ENCODE data around the gene FEV. TPM values are rescaled to one million over a fixed set of nuclear protein-coding genes. Genes with fewer than 3 reads are reported as not detected.

FEV gene
- total RNA-seq, 3 donors from 2014 or later (not counting 1 experiment from before 2014, with no cell fraction given): not detected

GRCh38 chr2:219028141-219028540, 43.2 kb upstream of the FEV start:
- intact Hi-C loops (cut with micrococcal nuclease): no loop called here
- no peak for ATAC-seq
- no peaks in the 10 kb centered on the region for H3K36me3 ChIP-seq (ENCODE audit: control insufficient read depth, insufficient read depth, low read length)
- no peak for TF ChIP-seq CTCF (IDR thresholded peaks at IDR 0.05)
- no peak overlapping the region for H3K27ac Mint-ChIP-seq
- 81% methylated on average over 5 of the region's 5 CpGs for WGBS (ENCODE audit: insufficient coverage)
- H3K27me3 Mint-ChIP-seq (ENCODE audit: low read depth in 2 of 2): peaks cover 3 to 10% of the 10 kb centered on the region in 2 donors
- H3K27ac ChIP-seq (ENCODE audit: low read length): no peak overlapping the region
- no peak for DNase-seq
- no peaks in the 10 kb centered on the region for H3K9me3 ChIP-seq (ENCODE audit: control insufficient read depth, insufficient read depth, low read length)
- no peaks in the 10 kb centered on the region for H3K4me1 ChIP-seq (ENCODE audit: control insufficient read depth, insufficient read depth, low read length)
- H3K4me3 Mint-ChIP-seq: no peak overlapping the region
- no peak overlapping the region for H3K4me3 ChIP-seq (ENCODE audit: low read length)
- H3K4me1 Mint-ChIP-seq: no peaks in the 10 kb centered on the region
- no peaks in the 10 kb centered on the region for H3K9me3 Mint-ChIP-seq
- H3K27me3 ChIP-seq (ENCODE audit: control insufficient read depth, insufficient read depth, low read length): no peaks in the 10 kb centered on the region
- H3K36me3 Mint-ChIP-seq: no peaks in the 10 kb centered on the region

DNA sequence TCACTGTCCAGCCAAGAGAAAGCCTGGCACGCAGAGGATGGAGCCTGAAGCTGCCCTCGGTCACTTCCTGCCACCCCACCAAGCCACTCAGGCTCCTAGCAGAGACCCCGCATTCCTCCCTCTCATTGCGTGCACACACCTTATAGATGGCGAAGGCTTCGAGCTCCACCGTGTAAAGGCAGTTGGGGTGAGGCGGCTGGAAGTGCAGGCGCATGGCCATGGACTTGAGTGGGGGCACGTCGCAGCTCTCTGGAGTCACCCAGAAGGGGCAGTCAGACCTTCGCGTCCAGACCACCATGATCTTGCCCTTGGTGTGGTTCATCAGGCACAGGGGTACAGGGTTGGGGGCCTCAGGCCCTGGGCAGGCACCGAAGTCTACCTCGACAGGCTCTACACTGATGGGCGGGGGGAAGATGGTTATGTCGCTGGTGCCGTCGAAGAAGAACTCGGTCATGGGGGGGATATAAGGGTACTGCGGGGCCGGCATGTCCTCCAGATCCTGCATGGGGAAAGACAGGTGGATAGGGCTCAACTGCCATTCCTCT, 42.6 kb upstream of the FEV start:
- intact Hi-C loops (cut with micrococcal nuclease): no loop called here
- ATAC-seq: no peak
- no peaks in the 10 kb centered on the region for H3K9me3 Mint-ChIP-seq
- no peak for TF ChIP-seq CTCF (IDR thresholded peaks at IDR 0.05)
- H3K27me3 ChIP-seq (ENCODE audit: control insufficient read depth, insufficient read depth, low read length): no peaks in the 10 kb centered on the region
- H3K4me3 Mint-ChIP-seq: no peak overlapping the region
- no peaks in the 10 kb centered on the region for H3K36me3 ChIP-seq (ENCODE audit: control insufficient read depth, insufficient read depth, low read length)
- no peak overlapping the region for H3K27ac ChIP-seq (ENCODE audit: low read length)
- no peak overlapping the region for H3K27ac Mint-ChIP-seq
- no peaks in the 10 kb centered on the region for H3K4me1 ChIP-seq (ENCODE audit: control insufficient read depth, insufficient read depth, low read length)
- H3K9me3 ChIP-seq (ENCODE audit: control insufficient read depth, insufficient read depth, low read length): no peaks in the 10 kb centered on the region
- DNase-seq: no peak
- H3K27me3 Mint-ChIP-seq (ENCODE audit: low read depth in 2 of 2): peaks cover 0 to 7% of the 10 kb centered on the region in 2 donors
- H3K4me3 ChIP-seq (ENCODE audit: low read length): no peak overlapping the region
- no peaks in the 10 kb centered on the region for H3K4me1 Mint-ChIP-seq
- H3K36me3 Mint-ChIP-seq: no peaks in the 10 kb centered on the region
- 89% methylated on average over 22 of the region's 22 CpGs for WGBS (ENCODE audit: insufficient coverage)

- intact Hi-C loops (cut with micrococcal nuclease): no loop called here
- DNase-seq (no peak), ATAC-seq (no peak)
- H3K9me3 ChIP-seq (ENCODE audit: control insufficient read depth, insufficient read depth, low read length): no peaks in the 10 kb centered on the region
- Mint-ChIP-seq H3K36me3 (no peaks in the 10 kb centered on the region), H3K9me3 (no peaks in the 10 kb centered on the region), H3K4me3 (no peak overlapping the region), H3K27me3 (ENCODE audit: low read depth in 2 of 2) (peaks cover 0 to 3% of the 10 kb centered on the region in 2 donors), H3K27ac (no peak overlapping the region), H3K4me1 (no peaks in the 10 kb centered on the region)
- no peaks in the 10 kb centered on the region for H3K36me3 ChIP-seq (ENCODE audit: control insufficient read depth, insufficient read depth, low read length)
- TF ChIP-seq CTCF (IDR thresholded peaks at IDR 0.05): no peak
- no peak overlapping the region for H3K27ac ChIP-seq (ENCODE audit: low read length)
- WGBS (ENCODE audit: insufficient coverage): 80% methylated on average over 7 of the region's 7 CpGs
- no peak overlapping the region for H3K4me3 ChIP-seq (ENCODE audit: low read length)
- no peaks in the 10 kb centered on the region for H3K27me3 ChIP-seq (ENCODE audit: control insufficient read depth, insufficient read depth, low read length)
- no peaks in the 10 kb centered on the region for H3K4me1 ChIP-seq (ENCODE audit: control insufficient read depth, insufficient read depth, low read length)
Measured at GRCh38 chr2:219026946-219027345, 42.0 kb upstream of the FEV start.

Data from natural killer cell (primary cell).